Breast epithelium (tissue), 3 donors: Measurements from ENCODE around the gene RAD51.

Source experiments
- POLR2A ChIP-seq: fragments of 450-650 bp; IDR thresholded peaks from one replicate; pipeline ENCODE4 v1.6.1; 2016; ENCODE audit warnings: antibody characterized with exemption, mild to moderate bottlenecking, moderate library complexity
- POLR2AphosphoS5 ChIP-seq, 3 donors: sonication (generic); formaldehyde crosslinking; IDR thresholded peaks; one replicate each; pipeline ENCODE4 v1.6.1; 2017; ENCODE audit warnings: antibody characterized with exemption in 3 of 3
- TF ChIP-seq, protein P1 (sequence below), 3 donors: fragments of 450-650 bp; IDR thresholded peaks; one replicate each; pipeline ENCODE4 v1.5.1; 2016 to 2017; ENCODE audit warnings: antibody characterized with exemption in 3 of 3, mild to moderate bottlenecking in 3 of 3, moderate library complexity in 3 of 3

DNA sequence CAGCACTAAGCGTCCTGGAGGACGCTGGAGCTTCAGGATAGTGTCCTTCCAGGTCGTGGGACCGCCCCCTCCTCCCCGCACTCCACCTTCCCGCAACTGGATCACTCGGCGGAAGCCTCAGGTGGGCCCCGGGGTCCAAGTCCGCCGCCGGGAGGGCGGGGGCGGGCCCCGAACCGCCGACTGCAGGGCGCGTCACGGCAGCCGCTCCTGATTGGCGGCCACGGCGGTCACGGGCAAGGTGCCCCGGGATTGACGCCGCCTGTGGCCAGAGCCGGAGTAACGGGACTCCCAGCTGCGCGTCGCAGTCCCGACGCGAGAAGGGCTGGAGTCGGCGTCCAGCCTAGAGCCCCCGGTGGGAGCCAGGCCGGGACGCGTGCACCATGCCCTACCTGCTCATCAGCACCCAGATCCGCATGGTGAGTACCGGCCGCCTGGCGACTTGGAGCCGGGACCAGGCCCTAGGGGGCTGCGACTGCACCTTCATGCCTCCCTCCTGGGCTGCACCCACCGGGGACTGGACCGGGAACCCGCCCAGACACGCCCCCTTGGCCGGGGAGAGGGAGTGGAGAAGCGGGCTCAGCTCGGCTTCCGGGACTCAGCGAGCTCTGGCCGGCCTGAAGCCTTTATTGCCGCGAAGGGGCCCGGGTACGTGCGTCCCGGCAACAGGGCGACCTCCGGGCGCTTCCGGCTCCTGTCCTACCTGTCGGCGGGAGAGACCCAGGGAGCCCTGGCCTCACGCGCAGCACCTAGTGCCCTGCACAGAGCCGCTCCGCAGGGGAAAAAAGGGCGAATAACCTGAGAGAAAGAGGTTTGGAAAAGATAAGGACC lies 69.0 kb downstream of the RAD51 start, which contains the start of gene GCHFR:
- TF ChIP-seq POLR2A (no peak), POLR2AphosphoS5 (IDR thresholded peaks at IDR 0.05) (peak; percentile 11 to 34 (median 24))
- TF ChIP-seq, protein P1, sequence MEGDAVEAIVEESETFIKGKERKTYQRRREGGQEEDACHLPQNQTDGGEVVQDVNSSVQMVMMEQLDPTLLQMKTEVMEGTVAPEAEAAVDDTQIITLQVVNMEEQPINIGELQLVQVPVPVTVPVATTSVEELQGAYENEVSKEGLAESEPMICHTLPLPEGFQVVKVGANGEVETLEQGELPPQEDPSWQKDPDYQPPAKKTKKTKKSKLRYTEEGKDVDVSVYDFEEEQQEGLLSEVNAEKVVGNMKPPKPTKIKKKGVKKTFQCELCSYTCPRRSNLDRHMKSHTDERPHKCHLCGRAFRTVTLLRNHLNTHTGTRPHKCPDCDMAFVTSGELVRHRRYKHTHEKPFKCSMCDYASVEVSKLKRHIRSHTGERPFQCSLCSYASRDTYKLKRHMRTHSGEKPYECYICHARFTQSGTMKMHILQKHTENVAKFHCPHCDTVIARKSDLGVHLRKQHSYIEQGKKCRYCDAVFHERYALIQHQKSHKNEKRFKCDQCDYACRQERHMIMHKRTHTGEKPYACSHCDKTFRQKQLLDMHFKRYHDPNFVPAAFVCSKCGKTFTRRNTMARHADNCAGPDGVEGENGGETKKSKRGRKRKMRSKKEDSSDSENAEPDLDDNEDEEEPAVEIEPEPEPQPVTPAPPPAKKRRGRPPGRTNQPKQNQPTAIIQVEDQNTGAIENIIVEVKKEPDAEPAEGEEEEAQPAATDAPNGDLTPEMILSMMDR (IDR thresholded peaks at IDR 0.05), result peak in 2 of 3 donors; percentile 34 to 48
